Placental epithelial cell (primary cell): ENCODE measurements around the gene GSPT2. TPM values are rescaled to one million over a fixed set of nuclear protein-coding genes. Genes with fewer than 3 reads are reported as not detected.

Source experiments
- total RNA-seq: library from RNA; depleted of rRNA; stranded (reverse); fragments of >200 nt; gene quantifications from 2 replicates; pipeline ENCODE4 v1.2.3, GENCODE V29; 2012

Gene GSPT2
- total RNA-seq = 3.5 and 6.3 TPM in 2 replicates

GRCh38 chrX:51743179-51743957 lies at the start of gene GSPT2:
GSPT2 (plus strand) TSS chrX:51743442; CDS start chrX:51743627, 185 bp downstream.

GRCh38 chrX:51710277-51711164 lies 32.7 kb upstream of the GSPT2 start, which contains the start of gene CENPVL1:
CENPVL1 (plus strand) TSS chrX:51710512; CDS start chrX:51710512, 0 bp downstream.

Other genes starting within 250 kb of the GSPT2 start
- 2.4 and 3.1 TPM in 2 replicates for gene NUDT11, start 246.8 kb upstream of the GSPT2 start, total RNA-seq
- gene CENPVL3, start 124.5 kb upstream of the GSPT2 start, total RNA-seq = 0.11 TPM in 1 of 2 replicates, not detected in the other
- gene CENPVL2, start 60.6 kb upstream of the GSPT2 start, total RNA-seq = not detected in 2 replicates
- not detected in 2 replicates for gene CENPVL1, start 32.9 kb upstream of the GSPT2 start, total RNA-seq
- 622 and 775 TPM in 2 replicates for gene MAGED1, start 150.2 kb downstream of the GSPT2 start, total RNA-seq